ENCODE results near the gene GRK7.
"Not testable (repeated sequence)": the region's sequence is repeated elsewhere in the genome, so short reads cannot be mapped to it uniquely, and the experiment has no call there.

Gene GRK7

GRCh38 chr3:141764045-141764444 lies 837 bp downstream of the GRK7 start:
- no peak for DNase-seq

GRCh38 chr3:141764465-141764864 lies 1.3 kb downstream of the GRK7 start:
- no peak for DNase-seq

- no peak for DNase-seq
Observed at GRCh38 chr3:141764986-141765385, 1.8 kb downstream of the GRK7 start.

- DNase-seq, result peak in 1 of 5 donors; percentile 41
Observed at GRCh38 chr3:141767066-141767465, 3.9 kb downstream of the GRK7 start.

- no peak for DNase-seq
Observed at GRCh38 chr3:141769221-141769894, 6.2 kb downstream of the GRK7 start.

- DNase-seq, result no peak
Observed at GRCh38 chr3:141773676-141774075, 10.5 kb downstream of the GRK7 start.

- no peak for DNase-seq
Observed at GRCh38 chr3:141776376-141776775, 13.2 kb downstream of the GRK7 start.

GRCh38 chr3:141776885-141777284 lies 13.7 kb downstream of the GRK7 start:
- no peak for DNase-seq

GRCh38 chr3:141777957-141778813 lies 15.0 kb downstream of the GRK7 start:
- no peak for DNase-seq

- no peak for DNase-seq
Observed at GRCh38 chr3:141779667-141780066, 16.5 kb downstream of the GRK7 start.

- no peak for DNase-seq
Observed at GRCh38 chr3:141782386-141782932, 19.3 kb downstream of the GRK7 start.

GRCh38 chr3:141783632-141784031 lies 20.4 kb downstream of the GRK7 start:
- no peak for DNase-seq

- DNase-seq, result no peak
Observed at GRCh38 chr3:141784096-141784495, 20.9 kb downstream of the GRK7 start.

GRCh38 chr3:141784531-141784930 lies 21.3 kb downstream of the GRK7 start:
- no peak for DNase-seq

GRCh38 chr3:141788149-141788548 lies 24.9 kb downstream of the GRK7 start:
- DNase-seq, result no peak

- DNase-seq, result not testable (repeated sequence)
Observed at GRCh38 chr3:141788750-141789149, 25.5 kb downstream of the GRK7 start.

GRCh38 chr3:141789281-141789680 lies 26.1 kb downstream of the GRK7 start:
- DNase-seq, result no peak

- no peak for DNase-seq
Observed at GRCh38 chr3:141790171-141790570, 27.0 kb downstream of the GRK7 start.

GRCh38 chr3:141792495-141792894 lies 29.3 kb downstream of the GRK7 start:
- no peak for DNase-seq

GRCh38 chr3:141793476-141794260 lies 30.5 kb downstream of the GRK7 start:
- no peak for DNase-seq

- no peak for DNase-seq
Observed at GRCh38 chr3:141795276-141795675, 32.1 kb downstream of the GRK7 start.

GRCh38 chr3:141795741-141796080 lies 32.5 kb downstream of the GRK7 start:
- no peak for DNase-seq
